ENCODE measurements around the gene CARS1. TPM values are rescaled to one million over a fixed set of nuclear protein-coding genes. Genes with fewer than 3 reads are reported as not detected.
"Not testable (repeated sequence)": the region's sequence is repeated elsewhere in the genome, so short reads cannot be mapped to it uniquely, and the experiment has no call there.

The CARS1 gene
- total RNA-seq, 1 donor from 2014 or later = 53.4 TPM

- DNase-seq (ENCODE audit: extremely low read depth, low read depth, low spot score) = no peak
These were observed 33.1 kb upstream of the CARS1 start for GRCh38 chr11:3090096-3090901.

DNA sequence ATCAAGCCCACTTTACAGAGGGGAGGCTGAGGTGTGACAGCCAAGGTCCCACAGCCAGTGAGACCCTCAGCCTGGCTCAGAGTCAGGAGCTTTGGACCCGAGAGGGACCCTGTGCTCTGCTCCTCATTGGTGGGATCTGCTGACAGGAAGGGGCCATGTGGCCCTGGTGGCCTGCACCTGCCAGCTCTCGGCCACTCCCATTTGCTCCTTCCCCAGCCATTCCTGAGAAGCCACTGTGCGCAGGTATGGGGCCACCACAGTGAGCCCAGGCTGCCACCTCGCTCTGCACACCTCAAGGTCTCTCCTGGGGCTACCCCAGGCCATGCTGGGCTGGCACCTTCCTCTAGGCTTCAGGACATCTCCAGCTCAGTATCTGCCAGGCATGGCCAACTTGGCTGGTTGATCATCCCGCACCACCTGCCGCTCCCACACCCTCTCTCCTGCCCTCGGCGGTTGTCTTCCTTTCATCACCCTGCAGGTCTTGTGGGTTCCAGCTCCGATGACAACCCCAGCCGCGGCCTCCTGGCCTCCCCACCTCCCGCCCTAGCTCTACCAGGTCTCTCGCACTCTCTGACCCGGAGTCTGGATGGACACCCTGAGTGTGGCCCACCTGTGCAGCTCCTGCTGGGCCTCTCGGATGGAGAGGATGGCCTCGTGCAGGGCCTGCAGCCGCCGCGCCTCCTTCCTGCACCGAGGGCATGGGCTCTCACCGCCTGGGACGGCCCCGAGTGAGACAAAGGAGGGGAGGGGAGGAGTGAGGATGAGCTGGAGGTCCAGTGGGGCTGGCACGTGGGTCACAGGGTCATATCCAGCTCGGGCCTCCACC is 32.2 kb upstream of the CARS1 start:
- DNase-seq (ENCODE audit: extremely low read depth, low read depth, low spot score) = no peak

GRCh38 chr11:3088806-3089205 is 31.6 kb upstream of the CARS1 start:
- DNase-seq (ENCODE audit: extremely low read depth, low read depth, low spot score) = no peak

GRCh38 chr11:3087821-3088800 is 30.9 kb upstream of the CARS1 start:
- DNase-seq (ENCODE audit: extremely low read depth, low read depth, low spot score) = no peak

GRCh38 chr11:3087373-3087772 is 30.1 kb upstream of the CARS1 start:
- DNase-seq (ENCODE audit: extremely low read depth, low read depth, low spot score) = no peak

GRCh38 chr11:3086671-3087150 is 29.5 kb upstream of the CARS1 start:
- DNase-seq (ENCODE audit: extremely low read depth, low read depth, low spot score) = no peak

GRCh38 chr11:3086114-3086513 is 28.9 kb upstream of the CARS1 start:
- no peak for DNase-seq (ENCODE audit: extremely low read depth, low read depth, low spot score)

DNA sequence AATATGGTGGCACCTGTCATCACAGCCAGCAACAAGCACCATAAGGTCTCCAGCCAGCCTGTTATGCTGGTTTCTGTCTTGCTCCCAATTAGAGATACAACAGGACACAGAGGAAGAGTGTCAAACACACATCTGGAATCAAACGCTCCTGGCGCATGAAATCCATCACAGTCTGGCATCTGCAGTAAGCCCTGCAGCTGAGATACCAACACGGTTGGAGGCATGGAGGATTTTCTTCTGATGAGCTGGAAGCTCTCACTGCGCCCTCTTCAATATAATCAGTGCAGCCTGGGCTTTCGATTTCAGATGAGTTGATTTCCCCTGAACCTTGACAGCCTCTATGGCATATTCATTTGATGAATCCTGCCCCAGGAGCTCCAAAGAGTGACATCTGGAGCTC is 27.8 kb upstream of the CARS1 start:
- no peak for DNase-seq (ENCODE audit: extremely low read depth, low read depth, low spot score)

DNA sequence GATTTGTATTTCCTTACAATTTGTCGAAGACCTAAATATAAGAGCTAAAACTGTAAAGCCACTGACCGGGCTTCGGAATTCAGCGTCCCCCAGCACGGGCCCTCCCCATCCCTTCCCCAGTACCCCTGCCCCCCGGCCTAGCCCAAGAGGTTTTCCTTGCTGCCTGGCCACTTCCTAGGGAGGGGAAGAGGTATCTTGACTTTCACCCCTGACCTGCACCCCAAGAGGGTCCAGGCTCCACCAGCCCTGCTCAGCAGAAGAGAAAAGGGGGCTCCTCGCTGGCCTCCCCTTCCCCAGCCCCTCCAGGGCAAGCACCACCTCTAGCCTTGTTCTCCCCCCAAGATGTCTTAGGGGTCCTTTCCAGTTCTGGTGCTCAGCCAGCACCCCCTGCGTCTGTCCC is 26.1 kb upstream of the CARS1 start:
- DNase-seq (ENCODE audit: extremely low read depth, low read depth, low spot score) = no peak

DNA sequence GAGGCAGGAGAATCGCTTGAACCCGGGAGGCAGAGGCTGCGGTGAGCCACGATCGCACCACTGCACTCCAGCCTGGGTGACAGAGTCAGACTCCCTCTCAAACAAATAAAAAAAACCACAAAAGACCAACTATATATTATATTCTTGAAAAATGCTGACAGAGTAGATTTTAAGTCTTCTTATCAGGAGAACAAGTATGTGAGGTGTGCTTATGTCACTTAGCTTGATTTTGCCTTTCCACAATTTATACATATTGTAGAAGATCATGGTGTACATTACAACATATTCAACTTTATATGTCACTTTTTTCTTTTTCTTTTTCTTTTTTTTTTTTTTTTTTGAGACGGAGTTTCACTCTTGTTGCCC is 24.1 kb upstream of the CARS1 start:
- no peak for DNase-seq (ENCODE audit: extremely low read depth, low read depth, low spot score)

DNA sequence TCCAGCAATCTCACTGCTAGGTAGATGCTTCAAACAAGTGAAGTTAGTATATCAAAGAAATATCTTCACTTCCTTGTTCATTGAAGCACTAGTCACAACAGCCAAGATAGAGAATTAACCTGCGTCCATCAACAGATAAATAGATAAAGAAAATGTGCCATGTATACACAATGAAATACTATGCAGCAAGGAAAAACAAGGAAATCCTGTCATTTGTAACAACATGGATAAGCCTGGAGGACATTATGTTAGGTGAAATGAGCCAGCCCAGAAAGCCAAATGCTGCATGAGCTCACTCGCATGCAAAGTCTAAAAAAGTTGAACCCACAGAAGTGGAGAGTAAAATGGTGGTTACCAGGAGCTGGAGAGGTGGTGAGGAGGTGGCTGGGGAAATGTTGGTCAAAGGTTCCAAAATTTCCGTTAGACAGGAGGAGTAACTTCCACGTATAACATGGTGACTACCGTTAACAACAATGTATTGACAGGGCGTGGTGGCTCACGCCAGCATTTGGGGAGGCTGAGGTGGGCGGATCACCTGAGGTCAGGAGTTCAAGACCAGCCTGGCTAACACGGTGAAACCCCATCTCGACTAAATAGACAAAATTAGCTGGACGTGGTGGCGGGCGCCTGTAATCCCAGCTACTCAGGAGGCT is 23.6 kb upstream of the CARS1 start:
- DNase-seq (ENCODE audit: extremely low read depth, low read depth, low spot score) = no peak

DNA sequence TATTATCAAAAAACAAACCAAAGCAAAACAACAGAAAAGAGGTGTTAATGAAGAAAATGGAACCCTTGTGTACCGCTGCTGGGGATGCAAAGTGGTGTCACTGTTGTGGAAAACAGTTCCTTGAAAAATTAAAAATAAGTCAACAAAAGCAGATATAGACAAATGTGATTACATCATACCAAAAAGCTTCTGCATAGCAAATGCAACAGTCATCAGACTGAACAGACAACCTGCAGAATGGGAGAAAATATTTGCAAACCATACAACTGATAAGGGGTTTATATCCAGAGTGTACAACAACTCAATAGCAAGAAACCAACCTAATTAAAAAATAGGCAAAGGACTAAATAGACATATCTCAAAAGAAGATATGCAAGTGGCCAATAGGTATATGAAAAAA is 22.9 kb upstream of the CARS1 start:
- DNase-seq (ENCODE audit: extremely low read depth, low read depth, low spot score) = no peak

GRCh38 chr11:3077846-3078440 is 20.7 kb upstream of the CARS1 start:
- DNase-seq (ENCODE audit: extremely low read depth, low read depth, low spot score) = no peak

DNA sequence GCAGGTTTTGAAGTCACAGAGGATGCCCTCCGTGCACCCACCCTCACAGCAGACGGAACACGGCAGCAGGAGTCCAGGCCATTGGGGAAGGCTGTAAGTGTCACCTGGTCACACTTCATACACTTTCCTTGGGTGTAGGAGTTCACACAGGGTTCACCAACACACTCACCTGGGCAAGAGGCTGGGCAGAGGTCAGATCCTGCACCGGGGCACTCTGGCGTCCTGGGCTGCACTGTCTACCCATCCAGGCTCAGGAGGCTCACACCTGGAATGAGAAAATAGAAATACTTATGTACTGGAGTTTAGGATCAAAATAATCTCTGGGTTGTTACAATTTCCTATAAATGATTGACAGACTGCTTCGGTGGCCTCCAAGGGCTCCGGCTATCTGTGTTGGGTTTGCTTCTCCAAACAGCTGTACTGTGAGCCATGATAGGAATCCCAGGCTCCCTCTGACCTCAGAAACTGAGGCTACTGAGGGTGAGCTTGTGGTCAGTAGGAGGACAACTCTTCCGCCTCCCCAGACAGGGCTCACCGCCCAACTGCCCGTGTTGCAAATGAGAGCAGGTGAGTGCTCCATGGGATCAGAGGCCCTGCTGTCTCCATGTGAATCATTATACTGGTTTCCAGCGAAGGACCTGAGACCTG is 20.1 kb upstream of the CARS1 start:
- no peak for DNase-seq (ENCODE audit: extremely low read depth, low read depth, low spot score)

DNA sequence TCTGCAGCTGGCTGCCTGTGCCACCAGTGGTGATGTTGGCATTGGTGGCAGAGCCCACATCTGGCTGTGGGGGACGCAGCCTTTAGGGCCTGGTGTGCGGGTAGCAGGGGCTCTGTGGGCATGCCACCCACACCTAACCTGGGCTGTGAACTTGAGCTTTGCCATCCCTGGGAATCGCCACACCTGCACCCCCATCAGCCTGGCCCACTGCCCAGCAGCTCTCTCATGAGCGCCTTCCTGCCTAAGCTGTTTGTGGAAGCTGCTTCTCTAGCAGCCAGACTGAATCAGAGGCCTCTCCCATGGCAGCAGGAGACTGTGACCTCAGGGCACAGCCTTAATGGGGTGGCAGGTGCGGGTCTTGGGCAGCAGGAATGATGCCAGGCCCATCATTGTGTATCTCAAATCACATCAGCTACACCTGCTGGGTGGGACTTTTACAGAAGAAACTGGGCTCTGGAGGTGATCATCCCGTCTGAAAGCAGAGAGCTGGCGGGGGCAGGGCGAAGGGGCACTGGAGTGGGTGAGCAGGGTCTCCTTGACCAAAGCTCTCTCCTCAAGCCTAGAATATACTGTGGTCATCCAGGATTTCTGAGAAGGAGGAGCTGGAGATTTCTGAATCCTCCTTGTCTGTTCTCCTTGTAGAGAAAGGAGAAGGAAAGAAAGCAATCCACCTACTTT is 17.8 kb upstream of the CARS1 start:
- DNase-seq (ENCODE audit: extremely low read depth, low read depth, low spot score) = no peak

DNA sequence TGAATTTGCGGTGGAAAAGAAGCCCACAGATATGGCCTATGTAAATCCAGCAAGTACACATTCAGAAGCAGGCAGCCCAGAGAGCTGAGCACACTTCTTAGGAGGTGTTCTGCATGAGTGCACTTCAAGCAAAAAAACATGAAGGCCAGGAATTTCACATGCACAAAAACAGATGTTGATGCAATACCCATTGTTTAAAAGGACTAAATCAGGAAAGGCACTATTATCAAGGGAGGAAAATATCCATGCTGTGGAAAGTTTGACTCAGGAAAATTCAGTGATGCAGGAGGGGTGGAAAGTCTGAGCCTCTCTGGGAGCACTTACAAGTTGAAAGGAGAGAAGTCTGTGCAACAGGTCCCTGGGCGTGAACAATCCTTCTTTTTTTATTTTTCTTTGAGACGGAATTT is 15.8 kb upstream of the CARS1 start:
- peak; percentile 56 for DNase-seq (ENCODE audit: extremely low read depth, low read depth, low spot score)

DNA sequence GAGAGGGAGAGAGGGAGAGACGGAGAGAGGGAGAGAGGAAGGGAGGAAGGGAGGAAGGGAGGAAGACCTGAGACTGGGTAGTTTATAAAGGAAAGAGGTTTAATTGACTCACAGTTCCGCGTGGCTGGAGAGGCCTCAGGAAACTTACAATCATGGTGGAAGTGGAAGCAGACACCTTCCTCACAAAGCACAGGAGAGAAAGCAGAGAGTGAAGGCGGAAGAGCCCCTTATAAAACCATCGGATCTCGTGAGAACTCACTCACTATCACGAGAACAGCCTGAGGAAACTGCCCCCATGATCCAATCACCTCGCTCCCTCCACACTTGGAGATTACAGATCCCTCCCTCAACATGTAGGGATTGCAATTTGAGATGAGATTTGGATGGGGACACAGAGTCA is 12.2 kb upstream of the CARS1 start:
- no peak for DNase-seq (ENCODE audit: extremely low read depth, low read depth, low spot score)

DNA sequence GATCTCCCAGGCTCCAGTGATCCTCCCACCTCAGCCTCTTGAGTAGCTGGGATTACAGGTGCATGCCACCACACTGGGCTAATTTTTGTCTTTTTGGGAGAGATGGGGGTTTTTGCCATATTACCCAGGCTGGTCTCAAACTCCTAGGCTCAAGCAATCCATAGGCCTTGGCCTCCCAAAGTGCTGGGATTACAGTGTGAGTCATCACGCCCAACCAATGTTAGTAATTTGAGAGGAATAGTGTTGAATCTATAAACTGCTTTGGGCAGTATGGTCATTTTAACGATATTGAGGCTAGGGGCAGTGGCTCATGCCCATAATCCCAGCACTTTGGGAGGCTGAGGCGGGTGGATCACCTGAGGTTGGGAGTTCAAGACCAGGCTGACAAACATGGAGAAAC is 9.1 kb upstream of the CARS1 start:
- not testable (repeated sequence) for DNase-seq (ENCODE audit: extremely low read depth, low read depth, low spot score)

GRCh38 chr11:3064709-3065108 is 7.5 kb upstream of the CARS1 start:
- not testable (repeated sequence) for DNase-seq (ENCODE audit: extremely low read depth, low read depth, low spot score)
